HepG2 (cell line): ENCODE results near the gene URB1. TPM values are rescaled to one million over a fixed set of nuclear protein-coding genes. Genes with fewer than 3 reads are reported as not detected.

Experiments used
- ATAC-seq: fragments of 200-7000 bp; cut with Tn5 transposase; 3 replicates; pipeline ENCODE4 v1.9.1; 2020; ENCODE audit warnings: mild to moderate bottlenecking, moderate library complexity
- BruUV-seq: library from RNA; stranded (reverse); fragments of 400-500 nt; replicated peaks from 2 replicates; lab custom pipeline; 2021; lab: Mats Ljungman, UMichigan
- CTCF ChIA-PET: fragments of 300-600 bp; formaldehyde crosslinking; extraction: SDS; loops from one replicate; lab custom pipeline; 2021; ENCODE audit warnings: low total read pairs, inconsistent platforms, low intra/inter-chr PET ratio; lab: Yijun Ruan, JAX
- POLR2A ChIA-PET: fragments of 350-600 bp; sonication (Branson Sonifier 250); formaldehyde crosslinking; loops from one replicate; lab custom pipeline; 2020; ENCODE audit warnings: antibody characterized with exemption, inconsistent platforms; lab: Yijun Ruan, JAX
- DNase-seq: peaks from one replicate; pipeline ENCODE4 v3.0.0-alpha.2; 2015; ENCODE audit warnings: low spot score
- FAIRE-seq: peaks from 3 replicates; lab custom pipeline; 2011; peaks lifted over from hg19 to GRCh38; lab: Jason Lieb, UNC
- H2AFZ ChIP-seq: one replicate; pipeline ENCODE4 v1.6.1; 2011; ENCODE audit warnings: low read length, inconsistent platforms
- H3K27ac ChIP-seq: fragments of 300-600 bp; 3 replicates; pipeline ENCODE4 v1.8.0; 2011; ENCODE audit warnings: mixed run types, mild to moderate bottlenecking, mixed read lengths, low read length, inconsistent platforms; ENCODE audit not compliant: insufficient read depth; ENCODE audit errors: extremely low read length
- H3K27me3 ChIP-seq, 2 experiments: fragments of 200-600 bp in 1 of 2; 2 replicates in 1 of 2; 3 replicates in 1 of 2; pipeline versions ENCODE4 v1.6.0 to v1.8.0; 2011; ENCODE audit warnings: low read length in 2 of 2, mild to moderate bottlenecking in 2 of 2, moderate library complexity in 2 of 2, inconsistent platforms in 1 of 2; ENCODE audit not compliant: insufficient read depth in 2 of 2, control insufficient read depth in 1 of 2
- H3K36me3 ChIP-seq, 2 experiments: fragments of 200-600 bp in 1 of 2; replicated peaks in 1 of 2; 2 replicates in 1 of 2; 3 replicates in 1 of 2; pipeline versions ENCODE4 v1.5.1 to v1.8.0; 2011; ENCODE audit warnings: low read length in 2 of 2, inconsistent platforms in 1 of 2; ENCODE audit not compliant: insufficient read depth in 2 of 2, control insufficient read depth in 1 of 2
- H3K4me1 ChIP-seq: 2 replicates; pipeline ENCODE4 v1.5.1; 2012; ENCODE audit warnings: low read length, inconsistent platforms; ENCODE audit not compliant: insufficient read depth
- H3K4me2 ChIP-seq: 2 replicates; pipeline ENCODE4 v1.6.0; 2011; ENCODE audit warnings: low read depth, low read length, inconsistent platforms
- H3K4me3 ChIP-seq, 3 experiments: fragments of 200-600 bp in 1 of 3; sonication (generic), shearing (Covaris generic) in 1 of 3; replicated peaks in 1 of 3; 2 replicates each; pipeline ENCODE4 v1.5.1; 2011 to 2016; ENCODE audit warnings: low read length in 3 of 3, inconsistent platforms in 2 of 3, low read depth in 2 of 3, mild to moderate bottlenecking in 2 of 3, control low read depth in 1 of 3, mixed read lengths in 1 of 3; ENCODE audit not compliant: insufficient read depth in 1 of 3
- H3K79me2 ChIP-seq: one replicate; pipeline ENCODE4 v1.6.1; 2011; ENCODE audit warnings: low read length, inconsistent platforms; ENCODE audit not compliant: insufficient read depth
- H3K9ac ChIP-seq: 2 replicates; pipeline ENCODE4 v1.6.0; 2011; ENCODE audit warnings: mild to moderate bottlenecking, low read depth, low read length, inconsistent platforms; ENCODE audit not compliant: insufficient read depth
- H3K9me3 ChIP-seq: 2 replicates; pipeline ENCODE4 v1.5.1; 2012; ENCODE audit warnings: mild to moderate bottlenecking, low read length
- H4K20me1 ChIP-seq: 2 replicates; pipeline ENCODE4 v1.6.0; 2011; ENCODE audit warnings: inconsistent platforms, mild to moderate bottlenecking, low read length, moderate library complexity; ENCODE audit not compliant: insufficient read depth
- KAT8 ChIP-seq: IDR thresholded peaks from 2 replicates; pipeline ENCODE4 v1.6.1; 2016; ENCODE audit warnings: missing genetic modification reagents, missing compliant biosample characterization
- MAZ ChIP-seq, 2 experiments: sonication (generic) in 1 of 2; formaldehyde crosslinking in 1 of 2; IDR thresholded peaks; 2 replicates each; pipeline versions ENCODE4 v1.5.0 to v1.6.1; 2012 to 2020; ENCODE audit warnings: low read depth in 2 of 2, mild to moderate bottlenecking in 2 of 2, borderline replicate concordance in 1 of 2, improper control_type of control experiment in 1 of 2, low read length in 1 of 2, missing genetic modification reagents in 1 of 2, moderate library complexity in 1 of 2
- MTA3 ChIP-seq: sonication (generic); formaldehyde crosslinking; IDR thresholded peaks from 2 replicates; pipeline ENCODE4 v1.4.0; 2020; ENCODE audit warnings: missing genetic modification reagents
- PHF21A ChIP-seq: sonication (generic); formaldehyde crosslinking; IDR thresholded peaks from 2 replicates; pipeline ENCODE4 v1.5.0; 2020; ENCODE audit warnings: mild to moderate bottlenecking, missing genetic modification reagents
- TBL1XR1 ChIP-seq: fragments of 150-350 bp; IDR thresholded peaks from 2 replicates; pipeline ENCODE4 v1.6.1; 2014; ENCODE audit warnings: borderline replicate concordance, low read length; ENCODE audit not compliant: partially characterized antibody
- TFDP1 ChIP-seq: IDR thresholded peaks from 2 replicates; pipeline ENCODE4 v1.6.1; 2016; ENCODE audit warnings: missing compliant biosample characterization, missing genetic modification reagents, borderline replicate concordance
- ZBTB2 ChIP-seq: sonication (generic); formaldehyde crosslinking; IDR thresholded peaks from 2 replicates; pipeline ENCODE4 v1.8.0; 2022; ENCODE audit warnings: low read depth, missing genetic modification reagents
- ZBTB38 ChIP-seq: sonication (generic); formaldehyde crosslinking; IDR thresholded peaks from 2 replicates; pipeline ENCODE4 v1.5.1; 2020; ENCODE audit warnings: mild to moderate bottlenecking, missing genetic modification reagents
- ZNF484 ChIP-seq: sonication (generic); formaldehyde crosslinking; IDR thresholded peaks from 2 replicates; pipeline ENCODE4 v1.5.1; 2020; ENCODE audit warnings: mild to moderate bottlenecking, low read depth, missing genetic modification reagents, borderline replicate concordance
- ZSCAN25 ChIP-seq: sonication (generic); formaldehyde crosslinking; IDR thresholded peaks from 2 replicates; pipeline ENCODE4 v1.8.0; 2022; ENCODE audit warnings: mild to moderate bottlenecking, missing genetic modification reagents
- WGBS: methylation state at CpG from one replicate; pipeline ENCODE4 v1.1.6; 2017; ENCODE audit warnings: low lambda C conversion rate; 5-methylcytosine and 5-hydroxymethylcytosine counted together
- in situ Hi-C: cut with HindIII; loops from 2 replicates; pipeline ENCODE4 v1.10.0; 2017; ENCODE audit warnings: low pct_unique_long_range_greater_than_20kb; ENCODE audit not compliant: extremely low pct_ligation_motif_present
- intact Hi-C: fragments of 100-400 bp; cut with micrococcal nuclease; formaldehyde crosslinking; loops from one replicate; pipeline ENCODE4 v1.10.0; 2022; ENCODE audit not compliant: unreplicated experiment
- polyA plus RNA-seq, 8 experiments: library from polyadenylated mRNA; depleted of rRNA in 3 of 8; stranded (reverse) in 7 of 8; unstranded in 1 of 8; fragments of >200 nt; fragmentation: Illumina TruSeq in 4 of 8; extraction: Trizol in 4 of 8; gene quantifications; 2 replicates each; pipeline versions ENCODE4 v1.2.1 to v1.2.3, GENCODE V29; 2011 to 2016; ENCODE audit warnings: low read depth in 4 of 8, missing spikeins in 1 of 8, mixed read lengths in 1 of 8; ENCODE audit not compliant: insufficient read depth in 1 of 8
- total RNA-seq, 5 experiments: library from RNA; depleted of rRNA; stranded (reverse); fragments of >200 nt; fragmentation: Illumina TruSeq; extraction: Trizol; gene quantifications; 2 replicates each; pipeline ENCODE4 v1.2.3, GENCODE V29; 2016; ENCODE audit warnings: low read depth in 1 of 5
- TF ChIP-seq, protein P1 (sequence below): sonication (generic); formaldehyde crosslinking; IDR thresholded peaks from 2 replicates; pipeline ENCODE4 v1.4.0; 2020; ENCODE audit warnings: mild to moderate bottlenecking, missing genetic modification reagents
- TF ChIP-seq, protein P2 (sequence below): sonication (generic); formaldehyde crosslinking; IDR thresholded peaks from 2 replicates; pipeline ENCODE4 v1.5.0; 2020; ENCODE audit warnings: mild to moderate bottlenecking, missing genetic modification reagents, moderate library complexity
- TF ChIP-seq, protein P3 (sequence below): IDR thresholded peaks from 2 replicates; pipeline ENCODE4 v1.6.1; 2018; ENCODE audit warnings: missing genetic modification reagents

Gene URB1
- total and polyA plus RNA-seq, 2 of the 13 experiments (the other 11 are each of a cell fraction or from before 2014, with no cell fraction given), result 4.5 to 16.7 TPM

DNA sequence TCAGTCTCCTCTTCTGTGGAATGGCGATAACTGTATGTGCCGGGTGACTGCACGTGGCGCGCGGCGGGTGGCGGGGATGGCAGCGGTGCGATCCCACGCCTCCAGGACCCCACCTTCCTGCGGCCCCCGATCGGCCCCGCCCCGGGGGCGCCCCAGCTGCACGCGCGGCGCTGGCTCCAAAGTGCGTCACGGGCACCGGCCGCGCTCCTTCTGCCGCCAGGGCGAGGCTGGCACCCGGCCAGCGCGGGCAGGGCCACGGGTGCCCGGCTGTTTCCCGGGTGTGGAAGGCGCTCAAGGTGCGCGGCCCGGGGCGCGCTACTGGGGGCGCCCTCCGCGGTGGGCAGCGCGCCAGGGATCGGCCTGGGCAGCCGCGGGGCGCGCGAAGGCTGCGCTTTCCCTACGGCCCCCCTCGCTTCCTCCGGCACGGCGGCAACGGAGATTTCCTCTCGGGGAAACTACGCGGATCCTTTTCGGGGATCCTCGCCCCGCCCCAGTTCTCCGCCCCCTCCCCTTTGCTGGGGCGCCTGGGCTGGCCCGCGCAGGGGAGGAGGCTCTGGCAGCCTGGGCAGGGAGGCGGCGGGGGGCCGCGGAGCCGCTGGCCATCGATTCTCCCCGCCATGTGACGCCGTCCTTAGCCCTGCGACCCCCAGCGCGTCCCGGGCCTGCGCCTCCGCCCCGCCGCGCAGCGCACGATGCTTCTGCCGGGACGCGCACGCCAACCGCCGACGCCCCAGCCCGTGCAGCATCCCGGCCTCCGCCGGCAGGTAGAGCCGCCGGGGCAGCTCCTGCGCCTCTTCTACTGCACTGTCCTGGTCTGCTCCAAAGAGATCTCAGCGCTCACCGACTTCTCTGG lies 19.6 kb upstream of the URB1 start, which contains the start of gene EVA1C:
EVA1C (plus strand) TSS at position 545 of the 853 bp plus-strand sequence; CDS start at position 693, 148 bp downstream.
- in situ Hi-C loops (loop anchor here (5.0 kb wide), 1 partner anchor 180 kb away; no protein-coding TSS in a partner anchor), intact Hi-C loops (loop anchor here (1.0 to 10.0 kb wide), 2 partner anchors 189 to 908 kb away; no protein-coding TSS in a partner anchor)
- ATAC-seq, result peak; percentile 89
- Histone ChIP-seq H3K4me1 (peaks cover 19% of the 10 kb centered on the region), H3K36me3 (no peaks in the 10 kb centered on the region), H3K9ac (peak within 1 kb of the TSS; percentile 32), H3K27ac (no peak within 1 kb of the TSS), H3K27me3 (peaks cover 5 to 31% of the 10 kb centered on the region in 2 experiments), H4K20me1 (no peaks in the 10 kb centered on the region), H3K4me3 (peak within 1 kb of the TSS; percentile 21 to 69 (median 53)), H3K4me2 (peak within 1 kb of the TSS; percentile 84), H3K79me2 (no peaks in the 10 kb centered on the region), H2AFZ (peak within 1 kb of the TSS; percentile 49), H3K9me3 (no peaks in the 10 kb centered on the region)
- WGBS, result no CpG with 5 or more reads among the region's 104 CpGs
- no peak for DNase-seq
- FAIRE-seq, result no peak
- no TSS peak for BruUV-seq
- CTCF ChIA-PET, result no interaction called here
- POLR2A ChIA-PET, result interaction anchor here (1.5 kb wide), 1 partner anchor 17 kb away, joined by 3 read pairs; no protein-coding TSS in a partner anchor
- TF ChIP-seq PHF21A (CRISPR knock-in tag), result 0 out of 2 replicates have a peak, but pooled peaks have one; percentile 42
- TF ChIP-seq TBL1XR1, result no peak
- TF ChIP-seq, protein P1, sequence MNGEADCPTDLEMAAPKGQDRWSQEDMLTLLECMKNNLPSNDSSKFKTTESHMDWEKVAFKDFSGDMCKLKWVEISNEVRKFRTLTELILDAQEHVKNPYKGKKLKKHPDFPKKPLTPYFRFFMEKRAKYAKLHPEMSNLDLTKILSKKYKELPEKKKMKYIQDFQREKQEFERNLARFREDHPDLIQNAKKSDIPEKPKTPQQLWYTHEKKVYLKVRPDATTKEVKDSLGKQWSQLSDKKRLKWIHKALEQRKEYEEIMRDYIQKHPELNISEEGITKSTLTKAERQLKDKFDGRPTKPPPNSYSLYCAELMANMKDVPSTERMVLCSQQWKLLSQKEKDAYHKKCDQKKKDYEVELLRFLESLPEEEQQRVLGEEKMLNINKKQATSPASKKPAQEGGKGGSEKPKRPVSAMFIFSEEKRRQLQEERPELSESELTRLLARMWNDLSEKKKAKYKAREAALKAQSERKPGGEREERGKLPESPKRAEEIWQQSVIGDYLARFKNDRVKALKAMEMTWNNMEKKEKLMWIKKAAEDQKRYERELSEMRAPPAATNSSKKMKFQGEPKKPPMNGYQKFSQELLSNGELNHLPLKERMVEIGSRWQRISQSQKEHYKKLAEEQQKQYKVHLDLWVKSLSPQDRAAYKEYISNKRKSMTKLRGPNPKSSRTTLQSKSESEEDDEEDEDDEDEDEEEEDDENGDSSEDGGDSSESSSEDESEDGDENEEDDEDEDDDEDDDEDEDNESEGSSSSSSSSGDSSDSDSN (CRISPR knock-in tag), result peak; percentile 63; the same call in 1 of the 2 replicates
- TF ChIP-seq ZBTB2 (CRISPR knock-in tag), result no peak
- TF ChIP-seq ZNF484, result no peak
- 0 out of 2 replicates have a peak, but pooled peaks have one; percentile 18 for TF ChIP-seq ZBTB38 (CRISPR knock-in tag)
- no peak for TF ChIP-seq MAZ (IDR thresholded peaks at IDR 0.05; ENCODE audit: borderline replicate concordance, low read depth, low read length)
- TF ChIP-seq MAZ (CRISPR knock-in tag; IDR thresholded peaks at IDR 0.05; ENCODE audit: low read depth), result peak; percentile 19; the same call in 1 of the 2 replicates
- TF ChIP-seq, protein P2, sequence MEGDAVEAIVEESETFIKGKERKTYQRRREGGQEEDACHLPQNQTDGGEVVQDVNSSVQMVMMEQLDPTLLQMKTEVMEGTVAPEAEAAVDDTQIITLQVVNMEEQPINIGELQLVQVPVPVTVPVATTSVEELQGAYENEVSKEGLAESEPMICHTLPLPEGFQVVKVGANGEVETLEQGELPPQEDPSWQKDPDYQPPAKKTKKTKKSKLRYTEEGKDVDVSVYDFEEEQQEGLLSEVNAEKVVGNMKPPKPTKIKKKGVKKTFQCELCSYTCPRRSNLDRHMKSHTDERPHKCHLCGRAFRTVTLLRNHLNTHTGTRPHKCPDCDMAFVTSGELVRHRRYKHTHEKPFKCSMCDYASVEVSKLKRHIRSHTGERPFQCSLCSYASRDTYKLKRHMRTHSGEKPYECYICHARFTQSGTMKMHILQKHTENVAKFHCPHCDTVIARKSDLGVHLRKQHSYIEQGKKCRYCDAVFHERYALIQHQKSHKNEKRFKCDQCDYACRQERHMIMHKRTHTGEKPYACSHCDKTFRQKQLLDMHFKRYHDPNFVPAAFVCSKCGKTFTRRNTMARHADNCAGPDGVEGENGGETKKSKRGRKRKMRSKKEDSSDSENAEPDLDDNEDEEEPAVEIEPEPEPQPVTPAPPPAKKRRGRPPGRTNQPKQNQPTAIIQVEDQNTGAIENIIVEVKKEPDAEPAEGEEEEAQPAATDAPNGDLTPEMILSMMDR (CRISPR knock-in tag), result no peak
- TF ChIP-seq ZSCAN25 (CRISPR knock-in tag), result peak; percentile 56; the same call in 1 of the 2 replicates
- no peak for TF ChIP-seq KAT8 (CRISPR knock-in tag)
- no peak for TF ChIP-seq MTA3 (CRISPR knock-in tag)
- TF ChIP-seq, protein P3, sequence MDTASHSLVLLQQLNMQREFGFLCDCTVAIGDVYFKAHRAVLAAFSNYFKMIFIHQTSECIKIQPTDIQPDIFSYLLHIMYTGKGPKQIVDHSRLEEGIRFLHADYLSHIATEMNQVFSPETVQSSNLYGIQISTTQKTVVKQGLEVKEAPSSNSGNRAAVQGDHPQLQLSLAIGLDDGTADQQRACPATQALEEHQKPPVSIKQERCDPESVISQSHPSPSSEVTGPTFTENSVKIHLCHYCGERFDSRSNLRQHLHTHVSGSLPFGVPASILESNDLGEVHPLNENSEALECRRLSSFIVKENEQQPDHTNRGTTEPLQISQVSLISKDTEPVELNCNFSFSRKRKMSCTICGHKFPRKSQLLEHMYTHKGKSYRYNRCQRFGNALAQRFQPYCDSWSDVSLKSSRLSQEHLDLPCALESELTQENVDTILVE, result no peak
- 0 out of 2 replicates have a peak, but pooled peaks have one; percentile 9 for TF ChIP-seq TFDP1 (CRISPR knock-in tag)
